OCI-LY1 (cell line): Measurements from ENCODE around the gene FAM9C.

Source experiments
- CTCF ChIP-seq: fragments of 200-600 bp; sonication (generic), shearing (Covaris generic); IDR thresholded peaks from 2 replicates; pipeline ENCODE4 v1.5.1; 2017; ENCODE audit warnings: mild to moderate bottlenecking, antibody characterized with exemption, low read length, moderate library complexity, mixed read lengths
- EZH2 ChIP-seq: fragments of 200-600 bp; sonication (generic), shearing (Covaris generic); IDR thresholded peaks from 2 replicates; pipeline ENCODE4 v1.8.0; 2017; ENCODE audit warnings: borderline replicate concordance, mixed run types, mild to moderate bottlenecking, antibody characterized with exemption, low read length, moderate library complexity, mixed read lengths

GRCh38 chrX:13010546-13010945 lies 33.9 kb downstream of the FAM9C start:
- TF ChIP-seq CTCF, result no peak
- TF ChIP-seq EZH2, result no peak
